HEK293 (cell line): ENCODE data around the gene SPECC1.
"Not testable (repeated sequence)": the region's sequence is repeated elsewhere in the genome, so short reads cannot be mapped to it uniquely, and the experiment has no call there.

Source experiments
- CTCF ChIA-PET: fragments of 350-600 bp; formaldehyde crosslinking; extraction: SDS; loops from one replicate; lab custom pipeline; 2021; ENCODE audit warnings: antibody characterized with exemption; lab: Yijun Ruan, JAX
- POLR2A ChIA-PET: fragments of 300-600 bp; formaldehyde crosslinking; extraction: SDS; loops from one replicate; lab custom pipeline; 2020; ENCODE audit warnings: antibody characterized with exemption, inconsistent platforms; lab: Yijun Ruan, JAX
- H3K27ac ChIP-seq: fragments of 200-500 bp; sonication (Bioruptor generic); 2 replicates; pipeline ENCODE4 v1.5.1; 2014; ENCODE audit warnings: low read depth, low read length, control low read depth, inconsistent platforms; ENCODE audit errors: extremely low read depth
- H3K36me3 ChIP-seq, 2 experiments: fragments of 200-500 bp in 1 of 2; sonication (Bioruptor generic) in 1 of 2; 1 replicate in 1 of 2; 2 replicates in 1 of 2; pipeline ENCODE4 v1.5.1; 2014 to 2017; ENCODE audit warnings: inconsistent platforms in 2 of 2, low read length in 2 of 2; ENCODE audit not compliant: control insufficient read depth in 2 of 2, insufficient read depth in 1 of 2
- H3K4me1 ChIP-seq: fragments of 200-500 bp; sonication (Bioruptor generic); 2 replicates; pipeline ENCODE4 v1.5.1; 2014; ENCODE audit warnings: mild to moderate bottlenecking, low read length, inconsistent platforms; ENCODE audit not compliant: control insufficient read depth, insufficient read depth
- H3K4me3 ChIP-seq: 2 replicates; pipeline ENCODE4 v1.5.1; 2011; ENCODE audit warnings: low read depth, mild to moderate bottlenecking, control low read depth, low read length, moderate library complexity
- H3K9me3 ChIP-seq: fragments of 200-500 bp; sonication (Bioruptor generic); 2 replicates; pipeline ENCODE4 v1.5.1; 2014; ENCODE audit warnings: low read depth, low read length, inconsistent platforms; ENCODE audit not compliant: control insufficient read depth, insufficient read depth
- BCL6B ChIP-seq: fragments of 450-650 bp; formaldehyde crosslinking; IDR thresholded peaks from 2 replicates; pipeline ENCODE4 v1.5.1; 2017; ENCODE audit warnings: missing biosample characterization, missing genetic modification characterization
- CTCF ChIP-seq: fragments of 450-650 bp; formaldehyde crosslinking; IDR thresholded peaks from 2 replicates; pipeline ENCODE4 v1.5.1; 2016; ENCODE audit warnings: missing biosample characterization, missing genetic modification characterization
- IKZF3 ChIP-seq: fragments of 450-650 bp; IDR thresholded peaks from 2 replicates; pipeline ENCODE4 v1.5.0; 2018; ENCODE audit warnings: missing biosample characterization, mild to moderate bottlenecking, missing genetic modification characterization, moderate library complexity
- INSM2 ChIP-seq: fragments of 450-650 bp; formaldehyde crosslinking; IDR thresholded peaks from 2 replicates; pipeline ENCODE4 v1.5.1; 2016; ENCODE audit warnings: missing biosample characterization, missing genetic modification characterization
- KLF16 ChIP-seq: fragments of 450-650 bp; formaldehyde crosslinking; IDR thresholded peaks from 2 replicates; pipeline ENCODE4 v1.5.1; 2017; ENCODE audit warnings: missing biosample characterization, missing genetic modification characterization
- KLF17 ChIP-seq: fragments of 450-650 bp; formaldehyde crosslinking; IDR thresholded peaks from 2 replicates; pipeline ENCODE4 v1.5.1; 2016; ENCODE audit warnings: missing biosample characterization, missing genetic modification characterization
- ZBTB26 ChIP-seq: fragments of 450-650 bp; formaldehyde crosslinking; optimal IDR thresholded peaks from 2 replicates; pipeline ENCODE3; 2016; ENCODE audit warnings: missing biosample characterization, mild to moderate bottlenecking, missing genetic modification characterization
- ZBTB7A ChIP-seq: fragments of 450-650 bp; formaldehyde crosslinking; IDR thresholded peaks from 2 replicates; pipeline ENCODE4 v1.5.1; 2016; ENCODE audit warnings: low read depth, missing biosample characterization, missing genetic modification characterization
- ZFP3 ChIP-seq: fragments of 450-650 bp; formaldehyde crosslinking; IDR thresholded peaks from 2 replicates; pipeline ENCODE4 v1.5.1; 2016; ENCODE audit warnings: low read depth, missing biosample characterization, missing genetic modification characterization
- ZFP41 ChIP-seq: fragments of 450-650 bp; formaldehyde crosslinking; IDR thresholded peaks from 2 replicates; pipeline ENCODE4 v1.5.1; 2016; ENCODE audit warnings: missing biosample characterization, missing genetic modification characterization, borderline replicate concordance
- ZNF184 ChIP-seq: fragments of 450-650 bp; IDR thresholded peaks from 2 replicates; pipeline ENCODE4 v1.5.1; 2018; ENCODE audit warnings: missing biosample characterization, mild to moderate bottlenecking, missing genetic modification characterization
- ZNF24 ChIP-seq: fragments of 450-650 bp; formaldehyde crosslinking; IDR thresholded peaks from 2 replicates; pipeline ENCODE4 v1.5.1; 2016; ENCODE audit warnings: missing biosample characterization, missing genetic modification characterization
- ZNF362 ChIP-seq: fragments of 450-650 bp; formaldehyde crosslinking; IDR thresholded peaks from 2 replicates; pipeline ENCODE4 v1.5.1; 2016; ENCODE audit warnings: missing biosample characterization, missing genetic modification characterization
- ZNF626 ChIP-seq: fragments of 450-650 bp; sonication (Bioruptor Pico); formaldehyde crosslinking; IDR thresholded peaks from 2 replicates; pipeline ENCODE4 v1.5.1; 2018; ENCODE audit warnings: missing biosample characterization, missing genetic modification characterization, inconsistent platforms
- ZNF629 ChIP-seq: fragments of 450-650 bp; formaldehyde crosslinking; IDR thresholded peaks from 2 replicates; pipeline ENCODE4 v1.5.1; 2017; ENCODE audit warnings: missing biosample characterization, missing genetic modification characterization
- ZNF660 ChIP-seq: fragments of 450-650 bp; IDR thresholded peaks from 2 replicates; pipeline ENCODE4 v1.5.1; 2018; ENCODE audit warnings: missing biosample characterization, mild to moderate bottlenecking, missing genetic modification characterization
- ZSCAN18 ChIP-seq: fragments of 450-650 bp; formaldehyde crosslinking; IDR thresholded peaks from 2 replicates; pipeline ENCODE4 v1.5.1; 2016; ENCODE audit warnings: missing biosample characterization, missing genetic modification characterization

The SPECC1 gene

GRCh38 chr17:20009302-20010098, at the start of gene SPECC1 (continued):
- TF ChIP-seq ZNF24 (no peak), ZNF626 (tag by site-specific recombination) (peak; percentile 79; the same call in 1 of the 2 replicates), CTCF (no peak), ZBTB26 (peak; percentile 97), ZNF184 (tag by site-specific recombination) (peak; percentile 56; the same call in 1 of the 2 replicates), ZNF660 (tag by site-specific recombination) (peak; percentile 87), KLF17 (tag by site-specific recombination) (peak; percentile 52; the same call in 1 of the 2 replicates), IKZF3 (peak; percentile 44; the same call in 1 of the 2 replicates), ZNF629 (tag by site-specific recombination) (0 out of 2 replicates have a peak, but pooled peaks have one; percentile 5), KLF16 (peak; percentile 47; the same call in 1 of the 2 replicates), ZFP3 (tag by site-specific recombination) (no peak)

- H3K27ac ChIP-seq, H3K4me1 ChIP-seq, H3K9me3 ChIP-seq, H3K4me3 ChIP-seq: not testable (repeated sequence)
- ChIA-PET POLR2A (interaction anchor here (0.7 kb wide), 1 partner anchor 37 kb away, joined by 6 read pairs; no protein-coding TSS in a partner anchor), CTCF (interaction anchor here (0.6 kb wide), 2 partner anchors 195 to 1078 kb away, joined by 3 to 4 read pairs; no protein-coding TSS in a partner anchor)
- peaks cover 66 to 68% of the 10 kb centered on the region in 2 experiments for H3K36me3 ChIP-seq
Observed at GRCh38 chr17:19962954-19963353, 46.2 kb upstream of the SPECC1 start.

- Histone ChIP-seq H3K9me3 (no peaks in the 10 kb centered on the region), H3K4me1 (peaks cover 2% of the 10 kb centered on the region; the same call in 1 of the 2 replicates), H3K4me3 (no peak overlapping the region), H3K27ac (no peak overlapping the region), H3K36me3 (peaks cover 55 to 68% of the 10 kb centered on the region in 2 experiments)
- no peak for TF ChIP-seq ZBTB7A (tag by site-specific recombination)
- ChIA-PET CTCF (no interaction called here), POLR2A (no interaction called here)
Observed at GRCh38 chr17:19973156-19973555, 36.0 kb upstream of the SPECC1 start.

- ChIA-PET CTCF (interaction anchor here (0.6 to 3.7 kb wide), 2 partner anchors 17 to 93 kb away, joined by 4 to 14 read pairs; no protein-coding TSS in a partner anchor), POLR2A (interaction anchor here (0.5 to 0.7 kb wide), 4 partner anchors 10 to 704 kb away, joined by 3 to 4 read pairs (median 3); no protein-coding TSS in a partner anchor)
- Histone ChIP-seq H3K9me3 (no peaks in the 10 kb centered on the region), H3K4me3 (no peak overlapping the region), H3K4me1 (peaks cover 2% of the 10 kb centered on the region; the same call in 1 of the 2 replicates), H3K27ac (no peak overlapping the region), H3K36me3 (peaks cover 34 to 46% of the 10 kb centered on the region in 2 experiments; a peak in 2 of 3 replicates)
- no peak for TF ChIP-seq INSM2 (tag by site-specific recombination)
- TF ChIP-seq ZFP41 (tag by site-specific recombination), result no peak
- TF ChIP-seq ZSCAN18 (tag by site-specific recombination), result no peak
- no peak for TF ChIP-seq BCL6B (tag by site-specific recombination)
- TF ChIP-seq ZNF362 (tag by site-specific recombination), result no peak
Observed at GRCh38 chr17:19975601-19976000, 33.6 kb upstream of the SPECC1 start.
